Sigmoid colon (tissue), 4 donors: ENCODE measurements around the gene VSIG10L.

ENCODE experiments used
- CTCF ChIP-seq, 4 experiments: fragments of 450-650 bp in 3 of 4; fragments of 200-600 bp in 1 of 4; IDR thresholded peaks; one replicate each; pipeline ENCODE4 v1.5.1; 2016 to 2019; ENCODE audit warnings: antibody characterized with exemption in 4 of 4, mild to moderate bottlenecking in 3 of 4, moderate library complexity in 2 of 4
- EP300 ChIP-seq, 4 donors: sonication (generic); formaldehyde crosslinking; IDR thresholded peaks; one replicate each; pipeline ENCODE4 v1.6.1; 2017; ENCODE audit warnings: antibody characterized with exemption in 4 of 4
- POLR2AphosphoS5 ChIP-seq, 4 donors: sonication (generic); formaldehyde crosslinking; IDR thresholded peaks; one replicate each; pipeline ENCODE4 v1.6.1; 2017; ENCODE audit warnings: antibody characterized with exemption in 4 of 4

- TF ChIP-seq POLR2AphosphoS5 (IDR thresholded peaks at IDR 0.05): no peak
- no peak for TF ChIP-seq EP300 (IDR thresholded peaks at IDR 0.05)
- TF ChIP-seq CTCF (IDR thresholded peaks at IDR 0.05): no peak
Measured at GRCh38 chr19:51342631-51343569, 961 bp upstream of the VSIG10L start.
